GM18873 (cell line): ENCODE results near the gene AGFG2.

ENCODE experiments used
- ATAC-seq: cut with Tn5 transposase; IDR thresholded peaks from one replicate; pipeline ENCODE4 v1.9.1; 2021; ENCODE audit warnings: mild to moderate bottlenecking, moderate library complexity, moderate number of reproducible peaks; ENCODE audit not compliant: unreplicated experiment, low FRiP score

Gene AGFG2

GRCh38 chr7:100604976-100605911, 66.2 kb downstream of the AGFG2 start:
- no peak for ATAC-seq

GRCh38 chr7:100606313-100606712, 67.3 kb downstream of the AGFG2 start:
- ATAC-seq: no peak

GRCh38 chr7:100607111-100607510, 68.1 kb downstream of the AGFG2 start:
- no peak for ATAC-seq

GRCh38 chr7:100609958-100610357, 71.0 kb downstream of the AGFG2 start:
- no peak for ATAC-seq

- ATAC-seq: peak; percentile 84
Measured at GRCh38 chr7:100611983-100612729, 73.2 kb downstream of the AGFG2 start, which contains the start of gene MOSPD3. Gene MOSPD3, plus strand, starts transcription at chr7:100612540. Its CDS starts 252 bp downstream, at chr7:100612792.

- ATAC-seq: no peak
Measured at GRCh38 chr7:100612730-100613390, 73.9 kb downstream of the AGFG2 start.

GRCh38 chr7:100613412-100614175, 74.6 kb downstream of the AGFG2 start:
- no peak for ATAC-seq

GRCh38 chr7:100614308-100614861, 75.4 kb downstream of the AGFG2 start:
- ATAC-seq: no peak
